ENCODE measurements around the gene ADAMTSL4.
"Not testable (repeated sequence)": the region's sequence is repeated elsewhere in the genome, so short reads cannot be mapped to it uniquely, and the experiment has no call there.

ADAMTSL4 gene

GRCh38 chr1:150567717-150568593 is 18.7 kb downstream of the ADAMTSL4 start:
- DNase-seq (ENCODE audit: low read depth): peak; percentile 98
- H3K4me3 ChIP-seq (ENCODE audit: low read depth, low read length): peak overlapping the region; percentile 11
- in situ Hi-C loops (cut with HindIII; ENCODE audit: low sequenced_read_pairs): no loop called here
- TF ChIP-seq, protein P1, sequence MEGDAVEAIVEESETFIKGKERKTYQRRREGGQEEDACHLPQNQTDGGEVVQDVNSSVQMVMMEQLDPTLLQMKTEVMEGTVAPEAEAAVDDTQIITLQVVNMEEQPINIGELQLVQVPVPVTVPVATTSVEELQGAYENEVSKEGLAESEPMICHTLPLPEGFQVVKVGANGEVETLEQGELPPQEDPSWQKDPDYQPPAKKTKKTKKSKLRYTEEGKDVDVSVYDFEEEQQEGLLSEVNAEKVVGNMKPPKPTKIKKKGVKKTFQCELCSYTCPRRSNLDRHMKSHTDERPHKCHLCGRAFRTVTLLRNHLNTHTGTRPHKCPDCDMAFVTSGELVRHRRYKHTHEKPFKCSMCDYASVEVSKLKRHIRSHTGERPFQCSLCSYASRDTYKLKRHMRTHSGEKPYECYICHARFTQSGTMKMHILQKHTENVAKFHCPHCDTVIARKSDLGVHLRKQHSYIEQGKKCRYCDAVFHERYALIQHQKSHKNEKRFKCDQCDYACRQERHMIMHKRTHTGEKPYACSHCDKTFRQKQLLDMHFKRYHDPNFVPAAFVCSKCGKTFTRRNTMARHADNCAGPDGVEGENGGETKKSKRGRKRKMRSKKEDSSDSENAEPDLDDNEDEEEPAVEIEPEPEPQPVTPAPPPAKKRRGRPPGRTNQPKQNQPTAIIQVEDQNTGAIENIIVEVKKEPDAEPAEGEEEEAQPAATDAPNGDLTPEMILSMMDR (IDR thresholded peaks at IDR 0.05; ENCODE audit: low read depth, low read length, missing control alignments): no peak

DNA sequence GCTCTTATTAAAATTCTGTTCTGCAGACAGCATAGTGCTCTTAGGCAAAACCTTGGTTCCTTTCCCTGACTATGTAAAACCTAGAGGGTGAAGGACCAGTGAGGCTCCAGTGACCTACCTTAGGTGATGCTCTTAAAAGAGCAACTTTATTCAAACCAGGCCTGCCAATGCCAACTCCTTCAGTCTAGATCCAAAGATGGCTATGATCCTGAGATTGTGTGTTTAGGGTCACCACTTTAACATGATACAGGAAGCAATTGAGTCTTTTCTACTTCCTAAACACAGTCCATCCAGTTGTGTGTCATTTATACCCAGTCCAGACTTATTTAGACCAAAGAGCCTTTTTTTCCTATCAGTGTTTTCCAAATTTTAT is 19.4 kb downstream of the ADAMTSL4 start:
- TF ChIP-seq, protein P1 (IDR thresholded peaks at IDR 0.05; ENCODE audit: low read depth, low read length, missing control alignments): no peak
- no peak for DNase-seq (ENCODE audit: low read depth)
- in situ Hi-C loops (cut with HindIII; ENCODE audit: low sequenced_read_pairs): no loop called here
- peak overlapping the region; percentile 4 for H3K4me3 ChIP-seq (ENCODE audit: low read depth, low read length)

DNA sequence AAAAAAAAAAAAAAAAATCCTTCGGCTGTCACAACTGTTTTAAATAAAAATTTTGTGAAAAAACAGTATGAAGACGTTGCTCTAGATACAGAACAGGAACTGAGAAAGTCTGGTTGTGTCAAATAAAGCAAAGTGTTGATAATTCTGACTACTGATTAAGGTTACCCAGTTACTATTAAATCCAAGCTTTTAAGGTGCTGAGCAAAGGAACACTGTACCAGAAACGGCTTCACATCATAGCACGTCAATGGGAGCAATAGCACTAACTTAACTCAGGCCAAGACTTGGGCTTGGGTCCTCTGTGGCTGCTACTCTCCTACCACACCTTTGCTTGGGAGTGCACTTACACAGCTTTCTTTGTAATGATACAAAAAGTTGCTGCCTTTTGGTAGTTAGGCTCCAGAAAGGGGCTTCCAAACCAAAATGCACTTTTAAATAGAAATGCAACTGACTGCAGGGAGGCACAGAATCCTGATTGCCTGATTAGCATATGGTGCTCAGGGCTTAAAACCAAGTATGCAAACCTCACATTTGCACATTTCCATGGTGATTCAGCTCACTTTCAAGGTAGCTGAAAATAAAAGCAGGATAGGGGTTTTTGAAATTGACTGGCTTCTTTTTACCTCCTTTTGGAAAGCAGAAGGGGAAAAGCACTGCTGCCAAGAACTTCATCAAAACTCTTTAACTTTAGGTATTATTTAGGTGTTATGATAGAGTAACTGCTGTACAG is 23.9 kb downstream of the ADAMTSL4 start:
- H3K4me3 ChIP-seq (ENCODE audit: low read depth, low read length): no peak overlapping the region
- no peak for DNase-seq (ENCODE audit: low read depth)
- TF ChIP-seq, protein P1 (IDR thresholded peaks at IDR 0.05; ENCODE audit: low read depth, low read length, missing control alignments): no peak
- in situ Hi-C loops (cut with HindIII; ENCODE audit: low sequenced_read_pairs): no loop called here

DNA sequence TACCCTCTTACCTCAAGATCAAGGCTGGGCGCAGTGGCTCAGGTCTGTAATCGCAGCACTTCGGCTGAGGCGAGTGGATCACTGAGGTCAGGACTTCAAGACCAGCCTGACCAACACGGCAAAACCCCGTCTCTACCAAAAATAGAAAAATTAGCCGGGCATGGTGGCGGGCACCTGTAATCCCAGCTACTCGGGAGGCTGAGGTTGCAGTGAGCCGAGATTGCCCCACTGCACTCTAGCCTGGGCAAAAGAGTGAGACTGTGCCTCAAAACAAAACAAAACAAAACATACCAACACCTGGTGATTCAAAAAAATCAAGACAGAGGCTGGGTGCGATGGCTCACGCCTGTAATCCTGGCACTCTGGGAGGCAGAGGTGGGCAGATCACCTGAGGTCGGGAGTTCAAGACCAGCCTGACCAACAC is 24.5 kb downstream of the ADAMTSL4 start:
- H3K4me3 ChIP-seq (ENCODE audit: low read depth, low read length); DNase-seq (ENCODE audit: low read depth); in situ Hi-C loops (cut with HindIII; ENCODE audit: low sequenced_read_pairs): not testable (repeated sequence)

DNA sequence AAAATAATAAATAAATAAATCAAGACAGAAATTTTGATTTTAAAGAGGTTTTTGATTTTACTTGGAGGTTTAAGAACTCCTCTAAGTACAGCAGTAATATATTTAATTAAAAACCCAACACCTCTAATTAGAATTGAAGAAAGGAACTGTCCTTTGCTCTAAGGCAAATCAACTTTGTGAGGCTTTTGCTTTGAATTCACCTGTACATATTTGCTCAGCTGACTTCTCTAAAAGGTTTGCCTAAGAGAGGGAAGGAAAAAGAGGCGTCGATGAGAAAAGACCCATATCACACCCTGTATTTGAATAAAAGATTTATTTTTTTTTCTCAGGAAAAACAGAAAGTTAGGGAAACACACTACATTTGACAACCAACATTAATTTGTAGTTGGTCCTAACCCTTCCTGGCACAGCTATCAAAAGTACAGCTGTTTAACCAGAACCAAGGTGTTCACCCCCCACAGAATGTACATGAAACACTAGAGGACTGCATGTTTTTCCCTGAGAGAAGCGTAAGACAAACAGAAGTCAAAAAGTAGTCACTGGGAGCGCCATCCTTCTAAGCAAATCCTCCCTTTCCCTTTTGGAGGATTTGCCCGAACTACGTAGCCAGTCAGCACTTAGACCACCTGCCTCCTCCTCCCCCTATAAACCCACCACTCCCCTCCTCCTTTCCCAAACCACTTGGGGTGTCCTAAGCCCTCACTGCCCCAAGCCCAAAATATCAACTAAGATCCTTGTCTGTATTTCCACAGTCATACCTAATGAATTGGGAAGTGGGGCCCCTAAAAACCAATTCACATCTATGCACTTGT is 25.3 kb downstream of the ADAMTSL4 start:
- H3K4me3 ChIP-seq (ENCODE audit: low read depth, low read length): peak overlapping the region; percentile 99
- no peak for DNase-seq (ENCODE audit: low read depth)
- in situ Hi-C loops (cut with HindIII; ENCODE audit: low sequenced_read_pairs): no loop called here
- TF ChIP-seq, protein P1 (IDR thresholded peaks at IDR 0.05; ENCODE audit: low read depth, low read length, missing control alignments): no peak

- TF ChIP-seq, protein P1 (IDR thresholded peaks at IDR 0.05; ENCODE audit: low read depth, low read length, missing control alignments): no peak
- DNase-seq (ENCODE audit: low read depth): no peak
- in situ Hi-C loops (cut with HindIII; ENCODE audit: low sequenced_read_pairs): no loop called here
- H3K4me3 ChIP-seq (ENCODE audit: low read depth, low read length): peak overlapping the region; percentile 99
Observed at GRCh38 chr1:150575072-150575489, 25.9 kb downstream of the ADAMTSL4 start.

All from astrocyte of the cerebellum (primary cell).